Peyer's patch (tissue), 4 donors: ENCODE results near the gene SPESP1.

Source experiments
- POLR2A ChIP-seq, 2 donors: fragments of 450-650 bp; IDR thresholded peaks; one replicate each; pipeline ENCODE4 v1.5.1; 2017; ENCODE audit warnings: antibody characterized with exemption in 2 of 2, mild to moderate bottlenecking in 2 of 2, moderate library complexity in 2 of 2
- TF ChIP-seq, protein P1 (sequence below), 6 experiments: fragments of 450-650 bp in 4 of 6; fragments of 200-600 bp in 2 of 6; sonication (generic) in 1 of 6; IDR thresholded peaks; one replicate each; pipeline ENCODE4 v1.5.1; 2017 to 2019; ENCODE audit warnings: antibody characterized with exemption in 6 of 6, mild to moderate bottlenecking in 3 of 6, moderate library complexity in 1 of 6

DNA sequence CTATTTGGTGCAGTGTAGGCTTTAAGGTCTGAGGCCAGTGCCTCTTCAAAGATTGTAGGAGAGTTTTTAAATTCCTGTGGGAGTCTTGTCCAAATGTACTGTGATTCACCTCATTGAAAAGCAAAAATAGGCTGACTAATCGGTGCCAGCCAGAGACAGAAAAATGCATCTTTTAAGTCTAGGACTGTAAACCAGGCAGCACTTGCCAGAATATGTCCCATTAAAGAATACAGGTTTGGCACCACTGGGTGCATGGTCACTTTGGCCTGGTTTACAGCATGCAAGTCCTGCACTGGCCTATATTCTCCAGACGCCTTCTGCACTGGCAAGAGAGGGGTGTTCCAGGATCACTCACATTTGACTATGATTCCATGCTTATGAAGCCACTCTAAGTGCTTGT lies 63.8 kb downstream of the SPESP1 start:
- TF ChIP-seq, protein P1, sequence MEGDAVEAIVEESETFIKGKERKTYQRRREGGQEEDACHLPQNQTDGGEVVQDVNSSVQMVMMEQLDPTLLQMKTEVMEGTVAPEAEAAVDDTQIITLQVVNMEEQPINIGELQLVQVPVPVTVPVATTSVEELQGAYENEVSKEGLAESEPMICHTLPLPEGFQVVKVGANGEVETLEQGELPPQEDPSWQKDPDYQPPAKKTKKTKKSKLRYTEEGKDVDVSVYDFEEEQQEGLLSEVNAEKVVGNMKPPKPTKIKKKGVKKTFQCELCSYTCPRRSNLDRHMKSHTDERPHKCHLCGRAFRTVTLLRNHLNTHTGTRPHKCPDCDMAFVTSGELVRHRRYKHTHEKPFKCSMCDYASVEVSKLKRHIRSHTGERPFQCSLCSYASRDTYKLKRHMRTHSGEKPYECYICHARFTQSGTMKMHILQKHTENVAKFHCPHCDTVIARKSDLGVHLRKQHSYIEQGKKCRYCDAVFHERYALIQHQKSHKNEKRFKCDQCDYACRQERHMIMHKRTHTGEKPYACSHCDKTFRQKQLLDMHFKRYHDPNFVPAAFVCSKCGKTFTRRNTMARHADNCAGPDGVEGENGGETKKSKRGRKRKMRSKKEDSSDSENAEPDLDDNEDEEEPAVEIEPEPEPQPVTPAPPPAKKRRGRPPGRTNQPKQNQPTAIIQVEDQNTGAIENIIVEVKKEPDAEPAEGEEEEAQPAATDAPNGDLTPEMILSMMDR (IDR thresholded peaks at IDR 0.05) = no peak
- TF ChIP-seq POLR2A (IDR thresholded peaks at IDR 0.05) = no peak
